HG03095 (cell line): ENCODE measurements around the gene ZBTB16.

Experiments
- ATAC-seq: cut with Tn5 transposase; IDR thresholded peaks from one replicate; pipeline ENCODE4 v1.9.1; 2021; ENCODE audit warnings: moderate library complexity; ENCODE audit not compliant: unreplicated experiment

ZBTB16 gene

GRCh38 chr11:114273890-114274635 is 214.6 kb downstream of the ZBTB16 start:
- ATAC-seq: no peak

GRCh38 chr11:114274637-114275036 is 215.1 kb downstream of the ZBTB16 start:
- no peak for ATAC-seq

GRCh38 chr11:114275280-114275679 is 215.8 kb downstream of the ZBTB16 start:
- no peak for ATAC-seq

- no peak for ATAC-seq
Measured at GRCh38 chr11:114276077-114276476, 216.6 kb downstream of the ZBTB16 start.

- ATAC-seq: no peak
Measured at GRCh38 chr11:114277637-114278341, 218.3 kb downstream of the ZBTB16 start.

- no peak for ATAC-seq
Measured at GRCh38 chr11:114278342-114279065, 219.0 kb downstream of the ZBTB16 start.

- no peak for ATAC-seq
Measured at GRCh38 chr11:114279792-114280546, 220.5 kb downstream of the ZBTB16 start.

- ATAC-seq: no peak
Measured at GRCh38 chr11:114280696-114281095, 221.2 kb downstream of the ZBTB16 start.

- no peak for ATAC-seq
Measured at GRCh38 chr11:114281388-114281956, 222.0 kb downstream of the ZBTB16 start.

GRCh38 chr11:114282488-114282887 is 223.0 kb downstream of the ZBTB16 start:
- ATAC-seq: no peak

GRCh38 chr11:114283422-114283821 is 223.9 kb downstream of the ZBTB16 start:
- no peak for ATAC-seq

GRCh38 chr11:114284021-114284420 is 224.5 kb downstream of the ZBTB16 start:
- ATAC-seq: no peak

- no peak for ATAC-seq
Measured at GRCh38 chr11:114284914-114285313, 225.4 kb downstream of the ZBTB16 start.

- no peak for ATAC-seq
Measured at GRCh38 chr11:114285599-114285998, 226.1 kb downstream of the ZBTB16 start.

- ATAC-seq: no peak
Measured at GRCh38 chr11:114286229-114286628, 226.7 kb downstream of the ZBTB16 start.

- no peak for ATAC-seq
Measured at GRCh38 chr11:114287154-114287553, 227.6 kb downstream of the ZBTB16 start.

- ATAC-seq: no peak
Measured at GRCh38 chr11:114288136-114288535, 228.6 kb downstream of the ZBTB16 start.

GRCh38 chr11:114289779-114290178 is 230.3 kb downstream of the ZBTB16 start:
- ATAC-seq: no peak

GRCh38 chr11:114290503-114291235 is 231.2 kb downstream of the ZBTB16 start:
- ATAC-seq: no peak

- ATAC-seq: no peak
Measured at GRCh38 chr11:114291381-114291780, 231.9 kb downstream of the ZBTB16 start.
